Calu3 (cell line): ENCODE results near the gene KIF16B. TPM values are rescaled to one million over a fixed set of nuclear protein-coding genes. Genes with fewer than 3 reads are reported as not detected.

Source experiments
- BruUV-seq: library from RNA; stranded (reverse); fragments of 400-500 nt; replicated peaks from 2 replicates; lab custom pipeline; 2021; lab: Mats Ljungman, UMichigan
- CTCF ChIA-PET: fragments of 300-600 bp; sonication (Branson Sonifier 250); formaldehyde crosslinking; loops from one replicate; lab custom pipeline; 2022; ENCODE audit warnings: antibody characterized with exemption; lab: Charles Lee
- DNase-seq: peaks from one replicate; pipeline ENCODE4 v3.0.0; 2022
- H3K27ac Mint-ChIP-seq: one replicate; pipeline ENCODE4 v1.8.0; 2022; ENCODE audit warnings: mixed read lengths; ENCODE audit not compliant: unreplicated experiment
- H3K27me3 Mint-ChIP-seq: one replicate; pipeline ENCODE4 v1.8.0; 2022; ENCODE audit warnings: mixed read lengths; ENCODE audit not compliant: unreplicated experiment
- H3K36me3 Mint-ChIP-seq: one replicate; pipeline ENCODE4 v1.8.0; 2022; ENCODE audit warnings: mild to moderate bottlenecking, moderate library complexity, mixed read lengths; ENCODE audit not compliant: insufficient read depth, unreplicated experiment
- H3K4me1 Mint-ChIP-seq: one replicate; pipeline ENCODE4 v1.8.0; 2022; ENCODE audit warnings: mild to moderate bottlenecking, low read depth, mixed read lengths; ENCODE audit not compliant: unreplicated experiment
- H3K4me3 Mint-ChIP-seq: one replicate; pipeline ENCODE4 v1.8.0; 2022; ENCODE audit warnings: mild to moderate bottlenecking, low read depth, moderate library complexity, mixed read lengths; ENCODE audit not compliant: unreplicated experiment
- H3K9me3 Mint-ChIP-seq: one replicate; pipeline ENCODE4 v1.8.0; 2022; ENCODE audit warnings: low read depth, mixed read lengths; ENCODE audit not compliant: unreplicated experiment
- CTCF ChIP-seq: fragments of 200-600 bp; IDR thresholded peaks from one replicate; pipeline ENCODE4 v1.8.0; 2022; ENCODE audit warnings: antibody characterized with exemption; ENCODE audit not compliant: unreplicated experiment
- intact Hi-C: fragments of 100-400 bp; cut with micrococcal nuclease; formaldehyde crosslinking; loops from one replicate; pipeline ENCODE4 v1.10.0; 2022; ENCODE audit not compliant: unreplicated experiment
- total RNA-seq: library from RNA; stranded (reverse); gene quantifications from 2 replicates; pipeline ENCODE4 v1.2.3, GENCODE V29; 2022

The KIF16B gene
- total RNA-seq, 1 experiment from 2014 or later = 4.3 TPM

- intact Hi-C loops = no loop called here
- CTCF ChIA-PET = no interaction called here
- TF ChIP-seq CTCF = no peak
- H3K27me3 Mint-ChIP-seq = no peaks in the 10 kb centered on the region
- no peak overlapping the region for H3K4me3 Mint-ChIP-seq
- no peaks in the 10 kb centered on the region for H3K9me3 Mint-ChIP-seq
- H3K4me1 Mint-ChIP-seq = peaks cover 9% of the 10 kb centered on the region
- no peak overlapping the region for H3K27ac Mint-ChIP-seq
- no peak for DNase-seq
- no peaks in the 10 kb centered on the region for H3K36me3 Mint-ChIP-seq
- BruUV-seq = no TSS peak
Observed at GRCh38 chr20:16397086-16397485, 176.2 kb downstream of the KIF16B start.

DNA sequence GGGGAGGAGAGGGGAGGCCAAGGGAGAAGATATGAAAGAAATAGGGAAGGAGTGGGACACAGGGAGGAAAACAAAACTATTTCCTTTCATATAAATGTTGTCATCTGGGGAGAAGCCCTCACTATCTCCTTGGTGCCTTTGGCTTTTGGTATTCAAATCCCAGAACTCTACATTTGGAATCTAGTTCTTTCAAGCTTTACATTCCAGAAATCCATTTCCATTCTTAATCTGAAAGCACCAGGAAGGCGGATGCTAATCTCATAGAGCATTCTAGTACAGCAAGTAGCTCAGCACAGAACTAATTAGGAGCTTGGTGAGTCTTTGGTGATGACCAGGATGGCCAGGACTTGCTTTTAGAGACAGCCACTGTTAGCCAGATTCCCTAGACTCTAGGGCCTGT, 177.9 kb downstream of the KIF16B start:
- no peaks in the 10 kb centered on the region for H3K27me3 Mint-ChIP-seq
- no TSS peak for BruUV-seq
- intact Hi-C loops = no loop called here
- H3K27ac Mint-ChIP-seq = no peak overlapping the region
- peaks cover 9% of the 10 kb centered on the region for H3K4me1 Mint-ChIP-seq
- no peaks in the 10 kb centered on the region for H3K9me3 Mint-ChIP-seq
- DNase-seq = no peak
- H3K36me3 Mint-ChIP-seq = no peaks in the 10 kb centered on the region
- no peak overlapping the region for H3K4me3 Mint-ChIP-seq
- CTCF ChIA-PET = no interaction called here
- no peak for TF ChIP-seq CTCF

GRCh38 chr20:16394784-16395183, 178.5 kb downstream of the KIF16B start:
- no TSS peak for BruUV-seq
- intact Hi-C loops = no loop called here
- TF ChIP-seq CTCF = no peak
- no peak overlapping the region for H3K4me3 Mint-ChIP-seq
- no peaks in the 10 kb centered on the region for H3K27me3 Mint-ChIP-seq
- no peaks in the 10 kb centered on the region for H3K9me3 Mint-ChIP-seq
- H3K27ac Mint-ChIP-seq = no peak overlapping the region
- H3K36me3 Mint-ChIP-seq = no peaks in the 10 kb centered on the region
- H3K4me1 Mint-ChIP-seq = peaks cover 9% of the 10 kb centered on the region
- DNase-seq = no peak
- CTCF ChIA-PET = no interaction called here

- CTCF ChIA-PET = no interaction called here
- Mint-ChIP-seq H3K27ac (no peak overlapping the region), H3K27me3 (no peaks in the 10 kb centered on the region), H3K4me1 (peaks cover 9% of the 10 kb centered on the region), H3K9me3 (no peaks in the 10 kb centered on the region), H3K4me3 (no peak overlapping the region), H3K36me3 (no peaks in the 10 kb centered on the region)
- no peak for DNase-seq
- no TSS peak for BruUV-seq
- no peak for TF ChIP-seq CTCF
- intact Hi-C loops = no loop called here
Observed at GRCh38 chr20:16393836-16394235, 179.4 kb downstream of the KIF16B start.
